GM12864 (cell line): Measurements from ENCODE around the gene WDFY2.

Experiments used
- DNase-seq: peaks from one replicate; pipeline ENCODE4 v3.0.0-alpha.2; 2011; ENCODE audit warnings: low read depth
- H3K4me3 ChIP-seq: 2 replicates; pipeline ENCODE4 v1.5.1; 2011; ENCODE audit warnings: mild to moderate bottlenecking, low read depth, low read length, control low read depth
- CTCF ChIP-seq: IDR thresholded peaks from 2 replicates; pipeline ENCODE4 v1.5.1; 2011; ENCODE audit warnings: low read depth, mild to moderate bottlenecking, moderate library complexity, low read length, control low read depth, inconsistent platforms; ENCODE audit errors: missing control alignments

WDFY2 gene

DNA sequence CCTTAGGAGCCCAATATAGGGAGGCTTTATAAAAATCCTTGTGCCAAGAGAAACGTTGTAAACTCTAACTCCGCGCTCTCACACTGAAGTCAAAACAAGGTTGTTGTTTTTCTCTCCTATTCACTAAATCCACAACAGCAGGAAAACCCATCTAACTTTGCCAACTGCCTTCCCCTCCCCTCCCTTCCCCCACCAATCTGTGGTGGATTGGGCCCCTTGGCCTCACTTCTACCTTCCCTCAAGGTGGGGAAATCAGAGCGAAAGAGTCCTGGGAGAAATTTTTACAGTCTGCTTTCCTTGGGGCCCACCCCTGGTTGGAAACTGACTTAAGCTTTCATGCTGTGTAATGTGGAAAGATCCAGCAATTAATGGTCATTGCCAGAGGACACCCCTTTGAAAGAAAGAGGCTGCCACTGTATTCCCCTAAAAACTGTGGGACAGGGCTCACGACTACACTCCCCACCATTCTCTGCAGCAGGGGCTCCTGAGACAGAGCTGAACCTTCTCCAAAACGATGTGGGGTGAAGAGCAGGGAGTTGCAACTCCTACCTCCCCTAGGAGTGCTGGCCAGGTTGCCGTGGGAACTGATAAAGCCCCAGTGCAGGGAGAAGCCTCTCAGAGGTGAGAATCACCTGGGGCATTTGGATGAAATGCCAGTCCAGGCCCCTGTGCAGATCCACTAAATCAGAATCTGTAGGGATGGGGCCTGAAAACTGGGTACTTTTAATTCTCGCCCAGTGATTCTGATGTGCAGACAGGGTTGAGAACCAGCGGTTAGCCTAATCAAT, 218.6 kb downstream of the WDFY2 start:
- TF ChIP-seq CTCF: no peak

GRCh38 chr13:51803422-51804294, 219.4 kb downstream of the WDFY2 start, which contains the start of gene DHRS12:
DHRS12 (minus strand) TSS chr13:51804163; CDS start chr13:51799659, 4,504 bp downstream.
- no peak for TF ChIP-seq CTCF
- peak within 1 kb of the TSS; percentile 87 for H3K4me3 ChIP-seq
- DNase-seq: no peak

More for the DNA sequence above, 218.6 kb downstream of the WDFY2 start:
- peak overlapping the region; percentile 87 for H3K4me3 ChIP-seq
- DNase-seq: no peak

GRCh38 chr13:51804295-51805172, 220.3 kb downstream of the WDFY2 start:
- TF ChIP-seq CTCF: no peak
- H3K4me3 ChIP-seq: peak overlapping the region; percentile 87
- no peak for DNase-seq

DNA sequence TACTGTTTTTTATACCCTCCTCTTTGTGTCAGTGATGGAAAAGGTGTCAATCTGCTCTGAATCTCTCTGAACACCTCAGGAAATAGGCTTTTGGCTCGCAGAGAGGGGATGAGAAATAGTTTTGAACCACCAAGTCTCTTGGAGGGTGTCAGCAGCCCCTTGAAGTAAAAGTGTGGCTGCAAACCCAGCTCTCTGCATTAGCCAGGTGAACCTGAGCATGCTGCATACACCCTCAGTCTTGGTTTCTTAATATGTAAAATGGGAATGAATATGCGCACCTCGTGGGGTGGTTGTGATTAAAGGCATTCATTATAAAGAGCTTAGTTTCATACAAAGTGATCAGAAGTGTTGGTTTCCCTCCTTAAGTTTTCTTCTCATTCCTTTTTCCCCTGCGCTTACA, 221.1 kb downstream of the WDFY2 start:
- H3K4me3 ChIP-seq: no peak overlapping the region
- TF ChIP-seq CTCF: no peak
- DNase-seq: no peak

DNA sequence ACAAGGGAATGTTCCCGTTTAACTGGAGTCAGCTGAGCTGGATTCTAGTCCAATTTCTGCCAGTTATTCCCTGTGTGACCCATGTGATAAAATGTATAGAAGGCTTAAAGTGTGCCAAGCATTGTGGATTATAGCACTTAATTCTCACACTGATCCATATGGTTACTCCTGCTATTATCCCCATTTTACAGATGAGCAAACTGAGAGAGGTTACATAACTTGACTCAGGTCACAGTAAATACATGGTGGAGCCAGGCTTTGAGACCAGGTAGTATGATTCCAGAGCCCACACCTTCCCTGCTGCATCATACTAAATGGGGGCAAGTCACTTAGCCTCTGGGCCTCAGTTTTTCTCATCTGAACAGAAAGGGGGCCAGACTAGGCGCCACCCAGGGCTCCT, 221.7 kb downstream of the WDFY2 start:
- no peak for DNase-seq
- TF ChIP-seq CTCF: no peak
- H3K4me3 ChIP-seq: no peak overlapping the region

- H3K4me3 ChIP-seq: no peak overlapping the region
- no peak for DNase-seq
- TF ChIP-seq CTCF: no peak
These were observed 222.3 kb downstream of the WDFY2 start for GRCh38 chr13:51806566-51806965.
